Colonic mucosa (tissue), 4 donors: Measurements from ENCODE around the gene SKP1. TPM values are rescaled to one million over a fixed set of nuclear protein-coding genes. Genes with fewer than 3 reads are reported as not detected.

Experiments
- DNase-seq: peaks from one replicate; pipeline ENCODE4 v3.0.0-alpha.2; 2020
- H3K27ac ChIP-seq: fragments of 200-600 bp; one replicate; pipeline ENCODE4 v1.8.0; 2021
- H3K27me3 ChIP-seq: fragments of 200-600 bp; one replicate; pipeline ENCODE4 v1.8.0; 2021
- H3K36me3 ChIP-seq: fragments of 200-600 bp; one replicate; pipeline ENCODE4 v1.8.0; 2021
- H3K4me1 ChIP-seq: fragments of 200-600 bp; one replicate; pipeline ENCODE4 v1.8.0; 2021; ENCODE audit warnings: mild to moderate bottlenecking
- H3K4me3 ChIP-seq: fragments of 200-600 bp; one replicate; pipeline ENCODE4 v1.8.0; 2021
- H3K9ac ChIP-seq, 2 donors: one replicate each; pipeline ENCODE4 v1.7.0; 2013; ENCODE audit warnings: control low read depth in 2 of 2, low read depth in 2 of 2, low read length in 2 of 2
- H3K9me3 ChIP-seq: fragments of 200-600 bp; one replicate; pipeline ENCODE4 v1.8.0; 2021
- CTCF ChIP-seq: fragments of 200-600 bp; IDR thresholded peaks from one replicate; pipeline ENCODE4 v1.8.0; 2022; ENCODE audit warnings: antibody characterized with exemption, mild to moderate bottlenecking
- intact Hi-C: fragments of 100-400 bp; cut with DNase I; formaldehyde crosslinking; loops from one replicate; pipeline ENCODE4 v1.14.1; 2022
- total RNA-seq, 2 donors: library from RNA; stranded (reverse); fragmentation: NEBNext Ultra II Directional in 1 of 2; extraction: Animal tissue kit (Norgen Biotek cat#: 25700) in 1 of 2; gene quantifications; one replicate each; pipeline ENCODE4 v1.2.1, GENCODE V29; 2021
- donor health status: healthy.
- donor health status: DM: no; HTN: no; CAD: no.
- donor health status: DM: no; HTN: no; CAD: no.

The SKP1 gene
- total RNA-seq, 2 donors from 2014 or later = 235 to 272 TPM

- no peak overlapping the region for H3K9ac ChIP-seq
- no peaks in the 10 kb centered on the region for H3K4me1 ChIP-seq
- H3K9me3 ChIP-seq = no peaks in the 10 kb centered on the region
- no peak overlapping the region for H3K4me3 ChIP-seq
- no peaks in the 10 kb centered on the region for H3K36me3 ChIP-seq
- no peaks in the 10 kb centered on the region for H3K27me3 ChIP-seq
- no peak for TF ChIP-seq CTCF
- intact Hi-C loops = no loop called here
- no peak for DNase-seq
- H3K27ac ChIP-seq = no peak overlapping the region
These were observed 49.3 kb downstream of the SKP1 start for GRCh38 chr5:134127376-134127861.

DNA sequence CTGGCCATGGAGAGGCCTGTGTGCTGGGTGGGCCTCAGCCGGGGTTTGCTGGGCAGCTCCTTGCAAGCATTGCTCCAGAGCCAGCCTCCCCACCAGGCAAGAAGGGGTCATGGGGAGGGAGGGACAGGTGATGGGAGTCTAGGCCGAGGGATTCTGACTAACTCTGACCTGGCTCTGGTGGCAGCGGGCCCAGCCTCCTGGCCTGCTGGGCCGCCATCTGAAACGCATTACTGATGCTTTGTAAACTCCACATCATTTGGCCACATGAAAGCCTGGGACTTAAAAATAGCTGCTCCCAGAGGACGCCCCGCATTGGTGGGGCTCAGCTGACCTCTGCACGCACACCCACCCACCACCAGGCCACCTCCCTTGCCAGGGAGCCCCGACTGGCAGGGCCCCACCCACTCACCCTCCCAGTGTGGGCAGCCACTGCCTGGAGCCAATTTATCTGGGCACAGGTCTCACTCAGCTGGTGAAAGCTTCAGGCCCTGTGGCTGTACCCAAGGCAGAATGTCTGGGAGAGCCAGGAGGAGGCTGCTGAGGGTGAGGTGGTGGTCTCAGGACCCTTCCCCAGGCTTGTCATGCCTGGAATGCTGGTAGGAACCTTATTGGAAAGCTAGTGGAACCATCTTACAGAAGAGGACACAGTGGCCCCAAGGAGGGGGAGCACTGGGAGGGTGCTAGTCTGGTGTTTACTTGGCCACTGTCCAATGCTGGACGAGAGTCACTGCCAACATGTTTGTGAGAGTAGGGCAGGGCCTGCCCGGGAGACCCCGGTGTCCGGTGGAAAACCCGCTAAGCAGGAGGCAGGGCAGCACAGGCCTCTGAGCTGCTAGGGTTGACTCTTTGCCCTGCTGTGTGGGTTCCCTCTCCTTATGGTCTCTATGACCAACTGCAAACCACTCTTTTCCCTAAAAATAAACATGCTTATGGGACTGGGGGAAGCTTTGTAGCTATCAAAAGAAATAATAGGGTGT lies 51.4 kb downstream of the SKP1 start:
- Histone ChIP-seq H3K4me3 (no peak overlapping the region), H3K27me3 (no peaks in the 10 kb centered on the region), H3K9ac (no peak overlapping the region), H3K27ac (no peak overlapping the region), H3K4me1 (no peaks in the 10 kb centered on the region), H3K9me3 (no peaks in the 10 kb centered on the region), H3K36me3 (no peaks in the 10 kb centered on the region)
- no peak for DNase-seq
- TF ChIP-seq CTCF = no peak
- intact Hi-C loops = no loop called here

DNA sequence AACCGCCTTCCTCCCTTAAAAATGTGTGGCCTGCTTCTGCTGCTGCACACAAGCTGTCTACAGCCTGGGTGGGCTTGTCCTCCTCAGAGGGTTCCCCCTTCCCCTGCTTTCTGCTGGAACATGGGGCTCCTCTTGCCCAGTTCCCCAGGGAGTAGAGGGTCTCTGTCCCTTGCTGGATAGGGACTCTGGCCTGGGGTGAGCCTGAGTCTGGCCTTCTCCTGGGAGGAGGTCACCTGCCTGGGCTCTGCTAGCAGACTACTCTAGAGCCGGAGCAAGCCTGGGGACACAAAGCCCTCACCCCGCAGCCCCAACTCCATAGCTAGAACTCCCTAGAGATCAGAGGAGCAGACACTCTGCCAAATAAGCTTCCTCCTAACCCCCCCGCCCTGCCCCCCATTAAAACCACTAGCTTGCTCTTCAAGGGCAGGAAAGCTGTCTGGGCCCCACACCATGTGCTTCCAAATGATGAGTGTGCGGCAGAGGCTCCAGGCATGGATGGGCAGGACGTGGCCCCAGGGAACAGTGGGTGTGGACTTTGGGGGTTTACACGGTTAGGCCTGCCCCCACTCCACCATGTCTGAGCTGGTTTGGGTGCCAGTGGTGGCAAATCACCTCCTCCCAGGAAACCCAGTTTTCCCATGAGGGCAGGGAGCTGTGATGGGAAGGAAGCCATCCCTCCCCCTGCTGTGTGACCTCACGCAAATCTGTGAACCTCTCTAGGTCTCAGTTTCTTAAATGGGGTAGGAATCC lies 52.3 kb downstream of the SKP1 start:
- H3K27ac ChIP-seq = no peak overlapping the region
- no peak for DNase-seq
- H3K4me3 ChIP-seq = no peak overlapping the region
- H3K9ac ChIP-seq = peak overlapping the region in 1 of 2 donors; percentile 20
- TF ChIP-seq CTCF = no peak
- H3K9me3 ChIP-seq = no peaks in the 10 kb centered on the region
- no peaks in the 10 kb centered on the region for H3K4me1 ChIP-seq
- no peaks in the 10 kb centered on the region for H3K36me3 ChIP-seq
- intact Hi-C loops = no loop called here
- no peaks in the 10 kb centered on the region for H3K27me3 ChIP-seq

DNA sequence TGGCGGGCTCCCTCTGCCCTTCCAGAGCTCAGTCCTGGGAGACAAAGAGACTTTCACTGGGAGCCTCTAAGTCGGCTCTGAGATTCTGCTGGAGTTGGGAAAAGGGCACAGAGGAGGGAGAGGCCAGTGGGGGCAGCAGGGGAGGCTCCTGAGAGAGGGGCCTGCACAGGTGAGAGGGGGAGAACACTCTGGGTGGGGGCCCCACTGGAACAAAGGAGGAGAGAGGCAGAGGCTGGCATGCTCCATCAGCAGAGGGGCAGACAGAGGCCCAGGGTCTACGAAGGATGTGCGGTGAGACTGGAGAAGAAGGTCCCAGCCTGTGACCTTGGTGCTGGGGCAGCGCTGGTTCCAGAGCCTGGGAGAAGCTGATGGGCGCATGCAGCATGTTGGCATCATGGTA lies 53.4 kb downstream of the SKP1 start:
- no peak for TF ChIP-seq CTCF
- Histone ChIP-seq H3K4me1 (no peaks in the 10 kb centered on the region), H3K9me3 (no peaks in the 10 kb centered on the region), H3K4me3 (no peak overlapping the region), H3K36me3 (no peaks in the 10 kb centered on the region), H3K27ac (no peak overlapping the region), H3K9ac (no peak overlapping the region), H3K27me3 (no peaks in the 10 kb centered on the region)
- intact Hi-C loops = no loop called here
- DNase-seq = no peak

DNA sequence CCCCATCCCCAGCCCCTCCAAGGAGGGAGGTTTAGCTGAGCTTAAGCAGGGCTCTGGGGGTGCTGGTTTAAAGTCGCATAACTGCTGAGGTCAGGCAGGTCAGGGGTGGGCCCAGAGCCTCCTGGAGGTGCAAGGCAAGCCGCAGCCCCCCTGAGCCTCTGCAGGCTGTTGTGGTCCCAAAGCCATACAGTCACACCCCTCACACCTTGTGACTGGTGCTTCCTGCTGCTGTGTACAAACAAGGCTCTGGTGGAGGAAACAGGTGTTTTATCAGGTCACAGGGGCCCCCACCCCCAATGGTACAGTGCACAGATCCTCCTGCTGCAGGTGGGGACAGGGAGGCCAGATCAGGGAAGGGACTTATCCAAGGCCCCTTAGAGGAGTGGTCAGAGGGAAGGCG lies 54.2 kb downstream of the SKP1 start:
- no peak for TF ChIP-seq CTCF

More for the DNA sequence above, 54.2 kb downstream of the SKP1 start:
- intact Hi-C loops = no loop called here
- Histone ChIP-seq H3K9ac (peak overlapping the region in 1 of 2 donors; percentile 2), H3K4me3 (no peak overlapping the region), H3K4me1 (no peaks in the 10 kb centered on the region), H3K36me3 (no peaks in the 10 kb centered on the region), H3K27me3 (no peaks in the 10 kb centered on the region), H3K27ac (no peak overlapping the region), H3K9me3 (no peaks in the 10 kb centered on the region)
- no peak for DNase-seq
